Stimulated activated CD8-positive, alpha-beta memory T cell treated with anti-CD3 and anti-CD28 coated beads, Interleukin-7, amount 100 ng/mL, for 48 hours (primary cell): ENCODE data around the gene OSM.

Experiments
- DNase-seq, 2 donors: peaks; one replicate each; pipeline ENCODE4 v3.0.0-alpha.2; 2020; ENCODE audit warnings: low read depth in 1 of 2; ENCODE audit errors: extremely low read depth in 1 of 2

The OSM gene

DNA sequence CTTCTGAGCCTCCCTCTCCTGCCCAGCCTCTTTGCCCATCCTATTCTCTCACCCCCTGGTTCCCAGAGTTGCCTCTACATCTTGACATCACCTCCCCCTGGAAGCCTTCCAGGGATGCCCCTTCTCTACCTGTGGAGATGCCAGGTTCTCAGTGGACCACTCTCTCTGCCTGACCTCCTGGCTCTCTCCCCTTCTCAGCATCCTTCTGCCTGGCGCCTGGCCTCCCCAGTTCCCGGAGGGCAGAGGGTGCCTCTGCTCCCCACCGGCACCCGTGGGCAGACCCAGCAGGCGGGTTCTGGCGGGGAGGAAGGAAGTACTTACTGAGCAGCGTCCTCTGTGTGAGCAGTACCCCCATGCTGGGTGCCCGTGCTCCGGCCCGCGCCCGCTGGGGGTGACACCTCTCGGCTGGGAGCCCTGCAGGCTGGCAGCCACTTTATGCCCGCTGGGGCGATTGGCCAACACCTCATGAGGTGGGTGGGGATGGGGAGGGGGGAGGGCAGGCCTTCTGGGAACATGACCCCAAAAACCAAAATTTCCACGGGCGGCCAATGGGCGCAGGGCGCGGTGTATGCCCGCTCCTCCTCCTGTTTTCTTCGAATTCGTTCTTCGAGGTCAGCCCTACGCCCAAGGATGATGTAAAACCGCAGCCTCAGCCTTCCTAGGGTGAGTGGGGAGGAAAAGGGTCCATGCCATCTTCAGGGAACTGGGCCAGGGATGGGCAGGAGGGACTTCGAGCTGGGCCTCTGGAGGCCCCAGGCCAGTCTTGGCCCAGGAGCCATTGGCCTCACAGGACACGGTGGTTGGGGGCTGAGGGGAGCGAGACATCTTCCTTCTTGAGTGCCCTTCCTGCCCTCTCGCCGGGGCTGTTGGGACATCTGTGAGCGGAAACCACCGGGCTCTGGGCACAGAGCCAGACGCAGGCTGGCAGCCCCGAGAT, at the start of gene OSM:
TSS of gene OSM (minus strand) at position 407 of the 937 bp plus-strand sequence. CDS start at position 355, 52 bp downstream.
- DNase-seq = peak; percentile 75 to 86

DNA sequence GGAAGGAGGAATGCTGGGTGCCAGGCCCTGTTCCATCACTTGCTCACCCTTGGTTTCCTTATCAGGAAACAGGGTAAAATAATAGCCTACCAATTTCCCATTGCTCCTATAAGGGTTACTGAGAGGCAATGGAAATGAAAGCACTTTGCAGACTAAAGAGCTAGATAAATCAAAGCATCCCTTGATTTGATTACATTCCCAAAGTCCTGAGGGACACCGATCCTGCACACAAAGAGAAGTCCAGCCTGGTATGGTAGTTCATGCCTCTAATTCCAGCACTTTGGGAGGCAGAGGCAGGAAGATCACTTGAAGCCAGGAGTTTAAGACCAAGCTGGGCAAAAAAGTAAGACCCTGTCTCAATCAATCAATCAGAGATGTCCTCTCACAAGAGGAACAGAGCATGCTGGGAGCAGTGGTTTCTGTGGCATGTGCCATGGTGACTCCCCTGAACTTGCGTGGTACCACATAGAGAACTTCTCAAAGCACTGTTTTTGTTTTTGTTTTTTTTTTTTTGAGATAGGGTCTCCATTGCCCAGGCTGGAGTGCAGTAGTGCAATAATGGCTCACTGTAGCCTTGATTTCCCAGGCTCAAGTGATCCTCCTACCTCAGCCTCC, 49.4 kb upstream of the OSM start:
- DNase-seq = no peak

DNA sequence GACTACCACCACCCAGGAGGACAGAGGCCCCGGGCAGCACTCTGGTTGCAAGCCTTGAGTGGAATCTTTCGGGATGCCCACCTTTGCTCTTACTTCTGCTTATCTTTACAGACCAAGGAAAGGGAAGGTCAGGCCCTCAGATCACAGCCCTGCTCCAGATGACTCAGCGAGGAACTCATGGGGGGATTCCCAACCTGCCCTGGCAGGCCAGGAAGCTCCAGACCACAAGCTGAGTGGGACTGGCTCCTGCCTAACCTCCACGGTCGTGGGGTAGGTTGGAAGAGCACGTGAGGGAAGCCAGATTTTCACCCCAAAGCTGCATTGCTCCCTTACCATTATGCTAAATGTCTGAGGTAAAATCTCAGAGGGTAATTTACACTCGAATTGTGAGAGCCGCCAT, 48.3 kb upstream of the OSM start:
- peak; percentile 31 to 46 for DNase-seq

DNA sequence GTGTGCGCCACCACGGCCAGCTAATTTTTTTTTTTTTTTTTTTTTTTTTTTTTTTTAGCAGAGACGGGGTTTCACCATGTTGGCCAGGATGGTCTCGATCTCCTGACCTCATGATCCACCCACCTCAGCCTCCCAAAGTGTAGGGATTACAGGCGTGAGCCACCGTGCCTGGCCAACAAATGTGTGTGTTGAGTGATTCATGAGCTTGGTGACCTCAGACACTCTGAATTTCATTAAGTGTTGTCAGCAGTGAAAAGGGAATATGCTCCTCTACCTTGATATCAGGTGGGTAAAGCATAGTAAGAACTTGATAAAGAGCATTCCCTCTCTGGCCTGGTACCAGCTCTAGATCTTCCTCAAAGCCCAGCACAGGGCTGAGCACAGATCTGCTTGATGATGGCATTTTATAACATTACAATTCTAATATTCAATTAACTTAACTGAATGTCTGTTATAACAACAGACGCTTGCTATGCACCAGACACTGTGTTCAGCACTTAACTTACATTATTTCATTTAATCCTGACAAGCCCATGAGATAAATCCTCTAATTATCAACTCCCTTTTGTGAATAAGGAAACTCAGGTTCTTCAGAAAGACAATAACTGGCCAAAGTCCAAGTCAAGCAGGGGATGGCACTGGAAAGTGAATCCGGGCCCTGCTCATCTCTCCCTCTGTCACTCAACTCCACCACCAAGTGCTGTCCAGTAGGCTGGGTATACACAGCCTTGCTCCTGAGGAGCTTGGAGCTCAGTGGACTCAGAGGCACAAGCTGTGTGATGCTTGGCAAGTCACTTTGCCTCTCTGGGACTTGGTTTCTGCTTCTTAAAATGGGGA, 47.1 kb upstream of the OSM start:
- no peak for DNase-seq

DNA sequence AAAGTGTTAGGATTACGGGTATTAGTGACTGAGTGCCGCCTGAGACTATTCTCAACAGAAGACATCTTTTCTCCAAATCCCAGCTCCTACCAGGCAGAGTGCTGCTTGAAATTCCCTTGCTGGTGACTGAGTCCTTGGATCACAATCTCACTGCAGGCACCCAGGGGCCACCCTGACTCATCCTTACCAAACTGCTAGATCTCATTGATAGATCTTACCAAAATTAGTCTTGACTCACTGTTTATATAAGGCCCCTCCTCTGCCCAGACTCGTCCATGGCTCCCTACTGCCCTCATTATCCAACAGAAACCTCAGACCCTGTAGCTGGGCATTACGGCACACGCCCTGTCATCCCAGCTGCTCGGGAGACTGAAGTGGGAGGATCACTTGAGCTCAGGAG, 45.4 kb upstream of the OSM start:
- no peak for DNase-seq

DNA sequence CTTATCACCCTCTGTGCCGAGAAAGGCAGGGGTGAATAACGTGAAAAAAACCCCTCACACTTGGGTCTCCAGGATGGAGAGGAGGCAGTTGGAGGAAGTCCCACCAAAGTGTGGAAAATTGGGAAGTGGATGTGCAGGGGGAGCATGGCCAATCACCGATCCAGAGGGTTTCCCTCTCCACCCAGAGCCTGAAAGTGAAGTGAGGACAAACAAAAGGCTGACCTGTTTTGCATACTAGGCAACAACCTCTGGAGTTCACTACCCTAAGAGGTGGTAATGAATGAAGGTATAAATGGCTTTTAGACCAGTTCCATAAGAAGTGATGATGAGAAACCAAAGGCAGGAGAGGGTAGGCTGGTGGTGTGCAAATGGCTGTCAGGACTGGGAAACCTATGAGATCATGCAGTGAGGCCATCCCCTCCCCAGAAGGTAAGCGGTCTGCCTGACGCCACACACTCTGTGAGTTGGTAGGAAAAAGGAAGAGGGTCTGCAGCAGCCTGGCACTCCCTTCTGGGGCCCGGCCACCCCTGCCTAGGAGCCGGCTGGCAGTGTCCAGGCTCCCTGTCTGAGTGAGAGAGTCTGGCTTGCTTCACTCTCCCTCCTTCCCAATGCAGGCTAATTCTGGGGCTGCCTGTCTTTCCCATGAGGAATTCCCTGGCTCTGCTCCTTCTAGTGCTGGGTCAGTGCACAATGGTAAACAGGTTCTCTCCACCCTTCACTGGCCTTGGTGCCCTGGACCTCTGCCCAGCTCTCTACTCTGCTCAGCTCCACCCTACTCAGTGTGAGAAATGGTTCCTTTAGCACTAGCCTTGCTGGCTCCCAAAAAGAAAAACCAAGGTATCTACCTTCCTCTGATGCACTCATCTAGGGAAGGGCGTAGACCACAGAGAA, 44.5 kb upstream of the OSM start:
- DNase-seq = no peak

DNA sequence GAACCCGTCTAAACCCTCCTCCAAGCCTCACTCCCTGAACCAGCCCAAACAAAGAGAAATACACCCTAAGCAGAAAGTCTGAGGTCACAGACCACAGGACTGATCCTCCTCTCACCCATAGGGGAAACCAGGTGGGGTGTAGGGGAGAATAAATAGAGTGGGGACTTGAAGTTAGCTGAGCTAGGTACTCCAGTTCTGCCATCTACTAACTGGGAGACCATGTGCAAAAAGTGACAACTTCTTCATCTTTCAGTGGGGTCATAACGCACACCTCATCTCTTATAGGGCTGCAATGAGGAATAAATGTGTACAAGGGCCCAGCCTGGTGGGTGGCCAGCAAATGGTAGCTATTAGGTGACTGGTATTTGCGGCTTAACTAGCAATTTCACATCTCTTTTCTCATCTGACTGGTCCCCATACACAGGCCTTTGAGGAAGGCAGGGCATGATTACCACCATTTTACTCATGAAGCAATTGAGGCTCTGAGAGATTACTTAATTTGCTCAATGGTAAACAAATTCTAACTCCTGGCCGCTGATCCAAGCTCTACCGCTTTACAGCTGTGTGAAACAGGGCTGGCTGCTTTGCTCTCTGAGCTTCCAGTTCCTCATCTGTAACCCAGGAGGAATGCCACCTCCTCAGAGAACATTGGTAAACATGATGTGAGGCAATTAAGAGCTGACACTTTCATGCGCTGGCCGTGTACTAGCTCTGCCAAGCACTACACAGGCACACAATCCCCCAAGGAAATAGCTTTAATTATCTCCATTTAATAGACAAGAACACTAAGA, 43.5 kb upstream of the OSM start:
- no peak for DNase-seq

DNA sequence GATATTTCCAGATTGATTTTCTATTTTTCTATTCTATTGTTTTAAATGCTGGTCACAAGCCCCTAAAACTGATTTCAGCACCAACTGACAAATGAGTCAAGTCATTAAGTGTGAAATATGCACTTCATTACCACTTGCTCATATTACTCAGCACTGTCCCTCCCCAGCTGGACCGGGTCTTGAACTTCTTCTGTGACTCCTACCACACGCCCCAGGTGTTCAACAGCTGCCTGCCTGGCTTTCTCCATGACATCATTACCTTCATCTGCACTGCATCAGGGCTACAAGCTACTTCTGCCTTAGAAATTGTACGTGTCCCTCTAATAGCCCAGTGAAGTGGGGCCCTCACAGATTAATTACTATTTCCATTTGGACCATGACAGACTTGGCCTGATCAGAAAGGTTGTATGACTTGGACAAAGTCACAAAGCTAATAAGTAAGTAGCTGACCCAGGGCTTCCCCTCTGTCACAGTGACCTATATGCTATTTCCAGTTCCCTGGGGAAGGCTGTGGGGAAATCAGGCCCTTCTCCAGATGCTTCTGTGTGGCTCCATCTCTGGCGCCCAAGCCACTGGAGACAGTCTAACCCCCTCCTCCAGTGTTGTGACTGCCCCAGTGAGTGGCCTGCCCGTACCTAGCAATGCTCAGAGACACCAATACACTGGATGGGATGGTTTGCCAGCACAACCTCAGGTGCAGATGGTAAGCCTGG, 42.0 kb upstream of the OSM start:
- DNase-seq = no peak

DNA sequence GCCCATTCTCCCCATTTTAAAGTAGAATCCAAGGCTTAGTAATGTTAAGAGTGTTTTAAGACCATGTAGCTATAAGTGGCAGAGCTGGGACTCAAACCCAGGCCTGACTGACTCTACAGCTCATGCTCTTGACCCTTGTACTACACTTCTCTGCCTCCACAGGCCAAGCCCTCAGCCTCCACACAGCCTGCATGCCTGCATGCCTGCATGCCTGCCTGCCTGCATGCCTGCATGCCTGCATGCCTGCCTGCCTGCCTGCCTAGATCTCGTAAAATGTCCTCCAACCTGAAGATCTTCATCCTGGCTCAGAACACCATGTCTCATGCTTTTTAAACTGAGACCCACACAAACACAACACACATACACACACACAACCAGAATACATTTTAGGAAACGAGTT, 41.4 kb upstream of the OSM start:
- DNase-seq = no peak

DNA sequence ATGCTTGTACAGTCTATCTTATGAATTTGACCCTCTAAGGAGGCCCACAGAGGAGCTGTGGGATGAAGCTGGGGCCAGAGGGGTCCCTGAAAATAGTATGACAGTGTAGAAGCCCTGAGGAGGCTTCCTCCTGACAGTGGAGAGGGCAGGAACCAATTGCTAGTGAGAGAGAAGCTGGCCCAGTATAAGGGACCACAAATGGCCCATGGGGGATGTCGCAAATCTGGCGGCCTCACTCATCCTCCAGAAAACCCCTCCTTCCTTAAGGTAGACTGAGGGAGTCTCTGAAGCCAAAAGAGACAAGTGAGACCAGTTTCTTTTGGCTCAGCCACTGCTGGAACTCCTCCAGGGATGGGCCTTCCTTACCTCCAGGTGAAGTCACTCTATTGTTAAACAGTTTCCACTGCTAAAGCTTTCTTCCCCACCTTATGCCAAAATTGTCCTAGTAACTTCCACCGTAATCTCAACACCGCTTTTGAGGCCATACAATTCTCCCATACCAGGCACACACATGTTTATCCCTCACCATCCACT, 40.5 kb upstream of the OSM start:
- DNase-seq = no peak

DNA sequence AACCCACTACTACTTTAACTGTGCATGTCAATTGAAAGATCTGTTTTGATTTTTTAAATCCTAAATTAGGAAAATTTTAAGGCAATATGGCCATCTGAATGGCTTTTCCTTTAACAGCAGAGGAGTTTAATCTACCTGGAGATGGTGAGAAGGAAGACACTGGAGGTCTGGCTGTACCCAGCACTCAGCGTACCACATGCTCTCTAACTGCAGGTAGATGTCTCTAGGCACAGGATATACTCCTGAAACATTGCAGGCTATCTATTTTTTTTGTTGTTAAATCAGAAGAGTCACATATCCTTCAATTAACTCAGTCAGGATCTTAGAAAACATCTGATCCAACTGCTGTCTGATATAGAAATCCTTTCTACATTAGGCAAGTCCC, 40.0 kb upstream of the OSM start:
- DNase-seq = no peak

DNA sequence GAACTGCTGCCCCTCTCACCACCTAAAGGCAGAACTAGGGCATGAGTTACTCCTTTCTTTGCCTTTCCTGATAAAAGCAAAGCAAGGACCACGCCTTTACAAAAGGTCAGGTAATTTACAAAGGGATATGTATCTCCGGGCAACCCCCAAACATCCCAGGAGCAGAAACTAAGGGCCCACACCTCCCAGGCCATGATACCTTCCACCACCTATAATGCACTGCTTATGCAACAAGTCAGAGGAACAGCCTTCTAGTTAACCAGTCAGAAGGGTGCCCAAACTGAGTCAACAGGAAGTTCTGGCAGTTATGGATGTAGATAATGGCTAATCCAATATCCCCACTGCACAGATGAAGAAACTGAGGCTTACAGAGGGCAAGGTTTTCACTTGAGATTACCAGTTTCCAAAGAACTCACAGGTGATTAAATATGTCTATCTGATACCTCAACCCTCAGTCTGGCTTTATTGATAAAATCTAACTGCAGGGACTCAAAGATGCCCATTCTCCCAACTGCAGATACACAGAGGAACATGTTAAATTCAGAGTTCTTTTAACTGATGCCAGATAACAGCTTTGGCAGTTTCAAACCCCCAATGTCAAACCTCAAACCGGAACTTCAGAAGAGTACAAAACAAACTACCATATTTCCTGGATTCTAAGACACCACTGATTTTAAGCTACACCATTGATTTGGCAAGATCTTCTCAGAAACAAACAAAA, 39.4 kb upstream of the OSM start:
- no peak for DNase-seq

DNA sequence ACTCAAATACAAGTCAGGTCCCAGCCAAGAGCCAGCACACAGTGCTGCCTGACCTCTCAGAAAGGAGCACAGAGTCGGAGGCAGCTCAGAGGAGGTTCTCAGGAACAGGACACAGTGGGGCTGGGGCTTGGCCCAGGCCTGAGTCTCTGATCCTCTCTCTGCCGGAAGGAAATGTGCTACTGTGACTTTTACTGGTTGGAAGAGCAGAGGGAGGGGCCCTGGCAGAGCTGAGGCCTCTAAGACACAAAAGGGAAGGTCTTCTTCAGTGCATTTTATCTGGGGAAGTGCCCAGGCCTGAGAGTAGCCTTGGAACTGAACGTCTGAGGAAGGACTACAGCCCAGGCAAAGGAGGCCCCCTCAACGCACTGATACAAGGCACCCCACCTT, 38.9 kb upstream of the OSM start:
- DNase-seq = no peak

DNA sequence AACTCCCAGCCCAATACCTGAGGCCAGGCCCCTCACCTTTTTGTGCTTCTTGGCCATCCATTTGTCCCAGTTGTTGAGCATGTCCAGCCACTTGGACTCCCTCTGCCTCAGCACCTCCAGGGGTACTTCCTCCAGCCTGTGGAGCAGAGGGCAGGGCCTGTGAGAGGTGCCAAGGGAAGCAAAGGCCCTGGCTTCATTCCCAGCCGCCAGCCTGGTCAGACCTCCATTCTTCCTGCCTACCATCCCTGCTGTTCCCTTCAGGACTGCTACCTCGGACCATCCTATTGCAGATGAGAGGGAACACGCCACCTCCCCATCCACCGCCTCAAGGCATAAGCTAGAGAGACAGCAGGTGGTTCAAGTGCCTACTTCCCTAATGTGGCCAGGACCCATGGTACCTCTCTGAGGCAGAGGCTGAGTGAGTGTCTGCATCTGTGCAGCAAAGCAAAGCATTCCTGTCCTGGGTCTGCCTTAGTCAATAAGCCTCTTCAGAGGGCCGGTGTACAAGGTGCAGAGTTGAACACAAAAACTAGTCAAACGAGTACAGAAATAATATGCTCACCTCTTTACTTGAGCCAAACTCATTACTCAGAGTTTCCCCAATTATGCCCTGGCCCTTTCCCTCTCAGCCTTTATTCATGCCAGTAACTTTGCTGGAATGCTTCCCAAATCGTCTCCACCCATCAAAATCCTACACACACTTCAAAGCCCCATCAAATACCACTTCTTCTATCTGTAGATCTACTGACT, 38.0 kb upstream of the OSM start:
- no peak for DNase-seq

DNA sequence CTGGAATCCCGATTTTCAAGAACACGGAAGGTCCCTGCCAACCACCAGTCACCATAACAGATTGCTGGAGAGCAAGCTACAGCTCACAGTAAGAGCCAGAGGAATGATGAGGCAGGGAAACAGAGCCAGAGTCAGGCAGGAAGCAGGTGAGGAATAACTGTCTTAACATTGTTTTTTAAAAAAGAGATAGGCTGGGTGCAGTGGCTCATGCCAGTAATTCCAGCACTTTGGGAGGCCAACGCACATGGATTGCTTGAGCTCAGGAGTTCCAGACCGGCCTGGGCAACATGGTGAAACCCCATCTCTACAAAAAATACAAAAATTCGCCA, 36.1 kb upstream of the OSM start:
- DNase-seq = no peak

DNA sequence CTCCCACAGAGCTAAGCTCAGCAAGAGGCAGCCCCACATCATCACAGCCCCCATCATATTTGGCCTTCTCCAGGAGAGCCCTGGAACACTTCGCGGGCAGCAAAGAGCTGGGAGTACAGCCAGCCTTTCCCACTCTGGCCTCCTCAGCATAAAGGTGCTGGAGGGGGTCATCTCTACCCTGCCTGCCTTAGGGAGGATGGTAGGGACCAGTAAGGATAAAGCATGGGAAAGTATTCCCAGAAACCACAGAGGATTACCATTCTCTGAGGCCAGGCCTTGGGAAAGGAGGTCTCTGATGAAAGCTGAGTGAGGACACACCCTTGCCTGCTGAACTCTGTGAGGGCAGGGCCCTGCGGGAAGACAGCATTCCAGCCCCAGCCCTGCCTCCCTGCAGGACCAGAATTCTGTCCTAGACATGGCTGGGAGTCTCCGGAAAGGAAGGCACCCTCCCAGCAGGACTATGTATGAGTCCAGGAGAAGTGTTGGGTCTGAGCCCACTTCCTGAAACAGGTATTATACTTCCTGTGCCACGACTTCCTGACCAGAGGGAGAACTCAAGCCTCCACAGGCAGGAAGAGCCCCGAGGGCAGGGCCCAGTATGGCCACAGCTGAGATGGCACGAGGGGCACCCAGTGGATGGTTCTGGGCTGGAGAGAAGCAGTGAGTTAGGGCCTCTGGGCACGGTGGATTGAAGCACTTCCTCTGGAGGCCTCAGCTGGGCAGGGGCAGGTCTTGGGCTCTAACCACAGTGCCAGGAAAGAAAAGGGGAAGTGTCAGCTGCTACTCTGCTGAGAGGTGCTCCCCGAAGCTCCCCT, 35.6 kb upstream of the OSM start:
- no peak for DNase-seq

DNA sequence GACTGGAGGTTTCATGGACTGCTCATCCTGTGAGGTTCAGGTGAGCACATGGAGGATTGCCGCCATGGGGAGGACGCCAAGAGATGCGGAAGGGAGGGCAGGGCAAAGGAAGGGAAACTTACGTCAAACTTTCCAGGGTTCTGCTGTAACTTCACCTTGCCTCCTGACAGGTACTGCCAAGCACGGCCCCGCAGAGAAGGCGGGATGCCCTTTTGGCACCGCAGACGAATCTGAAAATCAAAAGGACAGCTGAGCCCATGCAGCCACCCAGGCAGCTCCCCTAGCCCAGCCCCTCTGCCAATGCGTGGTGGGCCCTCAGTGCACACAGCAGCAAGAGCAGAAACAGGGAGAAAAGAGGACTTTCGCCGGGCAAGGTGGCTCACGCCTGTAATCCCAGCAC, 32.7 kb upstream of the OSM start:
- DNase-seq = no peak
